Endometrium (tissue), 2 donors: Measurements from ENCODE around the gene STX4.

Experiments used
- FAIRE-seq: peaks from 2 replicates; lab custom pipeline; 2012; peaks lifted over from hg19 to GRCh38; lab: Jason Lieb, UNC
- donor health status: control.
- donor health status: control.

Gene STX4

GRCh38 chr16:31084584-31085302, 51.4 kb downstream of the STX4 start:
- FAIRE-seq: no peak

- FAIRE-seq: no peak
These were observed 52.1 kb downstream of the STX4 start for GRCh38 chr16:31085411-31085810.

- FAIRE-seq: no peak
These were observed 52.7 kb downstream of the STX4 start for GRCh38 chr16:31085873-31086628.

GRCh38 chr16:31086629-31086906, 53.2 kb downstream of the STX4 start:
- FAIRE-seq: no peak

GRCh38 chr16:31087481-31087880, 54.1 kb downstream of the STX4 start:
- no peak for FAIRE-seq

GRCh38 chr16:31087971-31088370, 54.6 kb downstream of the STX4 start:
- no peak for FAIRE-seq

- FAIRE-seq: no peak
These were observed 55.3 kb downstream of the STX4 start, which contains the start of gene PRSS53 for GRCh38 chr16:31088459-31089183. Gene PRSS53 (minus strand): TSS chr16:31088943. CDS start chr16:31088809, 134 bp downstream.

- FAIRE-seq: no peak
These were observed 55.8 kb downstream of the STX4 start for GRCh38 chr16:31089199-31089598.
